WTC11 (cell line): ENCODE results near the gene DOP1A. TPM values are rescaled to one million over a fixed set of nuclear protein-coding genes. Genes with fewer than 3 reads are reported as not detected.

Experiments used
- ATAC-seq: fragments of 200-7000 bp; cut with Tn5 transposase; 2 replicates; pipeline ENCODE4 v1.10.0; 2021; ENCODE audit warnings: mild to moderate bottlenecking, moderate library complexity
- CTCF ChIA-PET: fragments of 300-600 bp; sonication (Branson Sonifier 250); formaldehyde crosslinking; loops from one replicate; lab custom pipeline; 2021; ENCODE audit warnings: antibody characterized with exemption; lab: Charles Lee
- POLR2A ChIA-PET: fragments of 350-600 bp; sonication (Branson Sonifier 250); formaldehyde crosslinking; loops from one replicate; lab custom pipeline; 2021; ENCODE audit warnings: antibody characterized with exemption; lab: Charles Lee
- DNase-seq: peaks from one replicate; pipeline ENCODE4 v3.0.0; 2021; ENCODE audit warnings: low spot score
- H3K27ac Mint-ChIP-seq: 2 replicates; pipeline ENCODE4 v1.8.0; 2021; ENCODE audit warnings: mixed read lengths
- H3K27me3 Mint-ChIP-seq: 2 replicates; pipeline ENCODE4 v1.8.0; 2021; ENCODE audit warnings: low read depth, mild to moderate bottlenecking, moderate library complexity, mixed read lengths
- H3K36me3 Mint-ChIP-seq: 2 replicates; pipeline ENCODE4 v1.8.0; 2021; ENCODE audit warnings: mixed read lengths
- H3K4me1 Mint-ChIP-seq: 2 replicates; pipeline ENCODE4 v1.8.0; 2022; ENCODE audit warnings: mixed read lengths
- H3K4me3 Mint-ChIP-seq: 2 replicates; pipeline ENCODE4 v1.8.0; 2021; ENCODE audit warnings: mild to moderate bottlenecking, moderate library complexity, mixed read lengths
- H3K9me3 Mint-ChIP-seq: 2 replicates; pipeline ENCODE4 v1.8.0; 2021; ENCODE audit warnings: mixed read lengths
- ARID4B ChIP-seq: sonication (generic); formaldehyde crosslinking; IDR thresholded peaks from 2 replicates; pipeline ENCODE4 v1.8.0; 2023; ENCODE audit warnings: missing genetic modification reagents, mild to moderate bottlenecking, borderline replicate concordance
- ATF1 ChIP-seq: sonication (generic); formaldehyde crosslinking; IDR thresholded peaks from 2 replicates; pipeline ENCODE4 v1.8.1; 2023; ENCODE audit warnings: mild to moderate bottlenecking, moderate library complexity, missing genetic modification reagents
- ATF6 ChIP-seq: sonication (generic); formaldehyde crosslinking; IDR thresholded peaks from 2 replicates; pipeline ENCODE4 v1.8.1; 2023; ENCODE audit warnings: mild to moderate bottlenecking, missing genetic modification reagents
- CREB1 ChIP-seq: sonication (generic); formaldehyde crosslinking; IDR thresholded peaks from 2 replicates; pipeline ENCODE4 v1.8.0; 2023; ENCODE audit warnings: mild to moderate bottlenecking, missing genetic modification reagents
- CREM ChIP-seq: sonication (generic); formaldehyde crosslinking; IDR thresholded peaks from 2 replicates; pipeline ENCODE4 v1.8.1; 2022; ENCODE audit warnings: mild to moderate bottlenecking, missing genetic modification reagents, moderate library complexity
- E2F4 ChIP-seq: sonication (generic); formaldehyde crosslinking; IDR thresholded peaks from 2 replicates; pipeline ENCODE4 v1.8.1; 2022; ENCODE audit warnings: low read depth, mild to moderate bottlenecking, moderate library complexity, missing genetic modification reagents, borderline replicate concordance
- FOXP1 ChIP-seq: sonication (generic); formaldehyde crosslinking; IDR thresholded peaks from 2 replicates; pipeline ENCODE4 v1.8.0; 2022; ENCODE audit warnings: missing genetic modification reagents, mild to moderate bottlenecking, moderate library complexity, borderline replicate concordance
- GABPB1 ChIP-seq: sonication (generic); formaldehyde crosslinking; IDR thresholded peaks from 2 replicates; pipeline ENCODE4 v1.8.1; 2023; ENCODE audit warnings: mild to moderate bottlenecking, missing genetic modification reagents
- HMGA2 ChIP-seq: fragments of 250-450 bp; sonication (Bioruptor Pico); IDR thresholded peaks from 2 replicates; pipeline ENCODE4 v1.4.0; 2021; ENCODE audit warnings: mild to moderate bottlenecking, moderate library complexity
- NFATC4 ChIP-seq: fragments of 250-450 bp; sonication (Bioruptor Pico); IDR thresholded peaks from 2 replicates; pipeline ENCODE4 v1.9.0; 2021; ENCODE audit warnings: mild to moderate bottlenecking
- NFE2L1 ChIP-seq: sonication (generic); formaldehyde crosslinking; IDR thresholded peaks from 2 replicates; pipeline ENCODE4 v1.8.1; 2023; ENCODE audit warnings: missing genetic modification reagents
- NR2C2 ChIP-seq: sonication (generic); formaldehyde crosslinking; IDR thresholded peaks from 2 replicates; pipeline ENCODE4 v1.8.0; 2022; ENCODE audit warnings: mild to moderate bottlenecking, missing genetic modification reagents
- SMAD4 ChIP-seq: sonication (generic); formaldehyde crosslinking; IDR thresholded peaks from 2 replicates; pipeline ENCODE4 v1.8.0; 2022; ENCODE audit warnings: mild to moderate bottlenecking, missing genetic modification reagents
- TEAD4 ChIP-seq: sonication (generic); formaldehyde crosslinking; IDR thresholded peaks from 2 replicates; pipeline ENCODE4 v1.8.0; 2022; ENCODE audit warnings: mild to moderate bottlenecking, missing genetic modification reagents
- TP53 ChIP-seq: sonication (generic); formaldehyde crosslinking; IDR thresholded peaks from 2 replicates; pipeline ENCODE4 v1.8.1; 2023; ENCODE audit warnings: mild to moderate bottlenecking, missing genetic modification reagents
- USF2 ChIP-seq: sonication (generic); formaldehyde crosslinking; IDR thresholded peaks from 2 replicates; pipeline ENCODE4 v1.8.1; 2023; ENCODE audit warnings: mild to moderate bottlenecking, missing genetic modification reagents, moderate library complexity
- ZNF281 ChIP-seq: sonication (generic); formaldehyde crosslinking; IDR thresholded peaks from 2 replicates; pipeline ENCODE4 v1.8.0; 2023; ENCODE audit warnings: mild to moderate bottlenecking, missing genetic modification reagents
- ZNF317 ChIP-seq: sonication (generic); formaldehyde crosslinking; IDR thresholded peaks from 2 replicates; pipeline ENCODE4 v1.8.1; 2023; ENCODE audit warnings: low read depth, mild to moderate bottlenecking, moderate library complexity, missing genetic modification reagents, borderline replicate concordance
- ZNF532 ChIP-seq: fragments of 250-450 bp; sonication (Bioruptor Pico); IDR thresholded peaks from 2 replicates; pipeline ENCODE4 v1.9.0; 2021; ENCODE audit warnings: mild to moderate bottlenecking, borderline replicate concordance
- total RNA-seq: library from RNA; stranded (reverse); gene quantifications from 3 replicates; pipeline ENCODE4 v1.2.3, GENCODE V29; 2021
- TF ChIP-seq, protein P1 (sequence below): sonication (generic); formaldehyde crosslinking; IDR thresholded peaks from 2 replicates; pipeline ENCODE4 v1.8.1; 2023; ENCODE audit warnings: mild to moderate bottlenecking, missing genetic modification reagents, moderate library complexity

Gene DOP1A
- total RNA-seq, 1 experiment from 2014 or later: 16.9 TPM

DNA sequence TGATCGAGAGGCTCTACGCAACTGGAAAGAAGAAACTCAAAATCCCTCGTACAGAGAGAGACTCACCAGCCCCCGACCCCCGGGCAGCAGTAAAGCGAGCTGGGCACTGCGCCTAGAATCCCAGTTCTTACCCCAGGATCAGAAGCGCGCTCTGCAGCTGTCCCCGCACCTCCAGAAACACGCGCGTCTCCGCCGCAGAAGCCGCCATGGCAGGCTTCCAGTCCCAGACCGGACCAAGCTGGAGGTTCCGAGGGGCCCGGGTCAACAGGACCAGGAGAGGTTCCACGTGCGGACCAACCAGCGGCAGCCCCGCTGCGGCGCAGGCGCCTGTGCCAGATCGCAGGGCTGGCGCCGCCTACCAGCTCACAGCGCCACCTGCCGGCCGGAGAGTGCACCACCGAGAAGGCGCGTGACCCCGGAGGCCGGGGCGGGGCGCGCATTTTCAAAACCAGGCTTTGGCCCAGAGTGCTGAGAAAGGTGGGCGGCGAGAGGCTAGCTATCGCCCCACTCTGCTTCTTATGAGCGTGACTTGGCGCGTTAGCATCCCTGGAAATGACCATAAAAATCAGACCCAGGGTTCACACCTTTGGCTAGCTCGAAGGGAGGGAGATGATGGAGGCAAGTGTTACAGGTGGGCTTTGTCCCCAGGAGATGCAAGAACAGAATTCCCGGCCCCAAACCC lies 1.8 kb upstream of the DOP1A start, which contains the start of gene UBE3D:
Gene UBE3D, minus strand, starts transcription at position 331 of the 682 bp plus-strand sequence. Its CDS starts 123 bp downstream, at position 208.
- peak within 1 kb of the TSS; percentile 83 for H3K27ac Mint-ChIP-seq
- H3K27me3 Mint-ChIP-seq: no peaks in the 10 kb centered on the region
- peaks cover 6% of the 10 kb centered on the region for H3K36me3 Mint-ChIP-seq
- DNase-seq (peak; percentile 94), ATAC-seq (peak; percentile 70)
- H3K9me3 Mint-ChIP-seq: no peaks in the 10 kb centered on the region
- CTCF ChIA-PET: interaction anchor here (0.6 to 5.7 kb wide), 58 partner anchors 8 to 843 kb away, joined by 3 to 60 read pairs (median 4); partner anchors contain the start of genes PGM3, PRSS35, RWDD2A and TPBG
- POLR2A ChIA-PET: interaction anchor here (0.7 to 1.8 kb wide), 7 partner anchors 25 to 818 kb away, joined by 3 to 9 read pairs (median 3); partner anchors contain the start of genes IBTK and TPBG
- H3K4me1 Mint-ChIP-seq: peaks cover 42% of the 10 kb centered on the region
- H3K4me3 Mint-ChIP-seq: peak within 1 kb of the TSS; percentile 92
- TF ChIP-seq HMGA2 (CRISPR knock-in tag): no peak
- no peak for TF ChIP-seq ZNF281 (CRISPR knock-in tag)
- TF ChIP-seq USF2 (CRISPR knock-in tag): peak; percentile 88
- TF ChIP-seq ATF1 (CRISPR knock-in tag): no peak
- TF ChIP-seq SMAD4 (CRISPR knock-in tag): no peak
- TF ChIP-seq TEAD4 (CRISPR knock-in tag): no peak
- TF ChIP-seq, protein P1, sequence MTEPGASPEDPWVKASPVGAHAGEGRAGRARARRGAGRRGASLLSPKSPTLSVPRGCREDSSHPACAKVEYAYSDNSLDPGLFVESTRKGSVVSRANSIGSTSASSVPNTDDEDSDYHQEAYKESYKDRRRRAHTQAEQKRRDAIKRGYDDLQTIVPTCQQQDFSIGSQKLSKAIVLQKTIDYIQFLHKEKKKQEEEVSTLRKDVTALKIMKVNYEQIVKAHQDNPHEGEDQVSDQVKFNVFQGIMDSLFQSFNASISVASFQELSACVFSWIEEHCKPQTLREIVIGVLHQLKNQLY (CRISPR knock-in tag): no peak
- peak; percentile 75 for TF ChIP-seq GABPB1
- TF ChIP-seq ZNF532 (CRISPR knock-in tag): no peak
- TF ChIP-seq ATF6 (CRISPR knock-in tag): no peak
- TF ChIP-seq NFATC4 (CRISPR knock-in tag): no peak
- TF ChIP-seq TP53 (CRISPR knock-in tag): peak; percentile 84; the same call in 1 of the 2 replicates
- TF ChIP-seq ZNF317 (CRISPR knock-in tag): no peak
- no peak for TF ChIP-seq CREM
- TF ChIP-seq NR2C2: no peak
- TF ChIP-seq E2F4 (CRISPR knock-in tag): no peak
- TF ChIP-seq ARID4B (CRISPR knock-in tag): peak; percentile 80; the same call in 1 of the 2 replicates
- TF ChIP-seq CREB1: no peak
- no peak for TF ChIP-seq NFE2L1 (CRISPR knock-in tag)
- TF ChIP-seq FOXP1 (CRISPR knock-in tag): peak; percentile 70; the same call in 1 of the 2 replicates
